ENCODE data around the gene TFDP1. TPM values are rescaled to one million over a fixed set of nuclear protein-coding genes. Genes with fewer than 3 reads are reported as not detected.

The TFDP1 gene
- total RNA-seq, 1 experiment from 2014 or later, result 127 TPM

Other genes with a start within 250 kb of the TFDP1 start
- gene GRTP1, start 220.6 kb upstream of the TFDP1 start, total RNA-seq (2014; rRNA removed; shearing (Covaris generic)), result 0.89 and 1.2 TPM in 2 replicates
- 1.9 and 2.2 TPM in 2 replicates for gene ADPRHL1, start 131.3 kb upstream of the TFDP1 start, total RNA-seq (2014; rRNA removed; shearing (Covaris generic))
- gene DCUN1D2, start 94.0 kb upstream of the TFDP1 start, total RNA-seq (2014; rRNA removed; shearing (Covaris generic)), result 21.4 and 25.9 TPM in 2 replicates
- gene ATP4B, start 73.4 kb downstream of the TFDP1 start, total RNA-seq (2014; rRNA removed; shearing (Covaris generic)), result not detected in 2 replicates
- gene GRK1, start 82.5 kb downstream of the TFDP1 start, total RNA-seq (2014; rRNA removed; shearing (Covaris generic)), result not detected in 2 replicates
- gene TMEM255B, start 174.5 kb downstream of the TFDP1 start, total RNA-seq (2014; rRNA removed; shearing (Covaris generic)), result not detected in 2 replicates